BJ (cell line): ENCODE measurements around the gene SLCO2B1. TPM values are rescaled to one million over a fixed set of nuclear protein-coding genes. Genes with fewer than 3 reads are reported as not detected.
"Not testable (repeated sequence)": the region's sequence is repeated elsewhere in the genome, so short reads cannot be mapped to it uniquely, and the experiment has no call there.

Source experiments
- CTCF ChIA-PET: fragments of 350-600 bp; formaldehyde crosslinking; extraction: SDS; loops from one replicate; lab custom pipeline; 2021; ENCODE audit warnings: antibody characterized with exemption, inconsistent platforms; lab: Yijun Ruan, JAX
- POLR2A ChIA-PET: fragments of 300-600 bp; sonication (Branson Sonifier 250); formaldehyde crosslinking; extraction: SDS; loops from one replicate; lab custom pipeline; 2021; ENCODE audit warnings: antibody characterized with exemption; lab: Charles Lee
- DNase-seq: peaks from one replicate; pipeline ENCODE4 v3.0.0-alpha.2; 2011; ENCODE audit warnings: low read depth
- H3K27me3 ChIP-seq: 2 replicates; pipeline ENCODE4 v1.6.0; 2011; ENCODE audit warnings: low read length; ENCODE audit not compliant: control insufficient read depth, insufficient read depth
- H3K36me3 ChIP-seq: 2 replicates; pipeline ENCODE4 v1.5.1; 2011; ENCODE audit warnings: low read length; ENCODE audit not compliant: control insufficient read depth, insufficient read depth
- H3K4me3 ChIP-seq: 2 replicates; pipeline ENCODE4 v1.5.1; 2011; ENCODE audit warnings: low read depth, mild to moderate bottlenecking, control low read depth, low read length
- CTCF ChIP-seq: IDR thresholded peaks from 2 replicates; pipeline ENCODE4 v1.5.1; 2011; ENCODE audit warnings: low read depth, mild to moderate bottlenecking, control low read depth, inconsistent platforms, low read length, moderate library complexity; ENCODE audit not compliant: insufficient read depth
- polyA minus RNA-seq: library from RNA; depleted of rRNA, polyadenylated mRNA; stranded (reverse); fragments of >200 nt; gene quantifications from 2 replicates; pipeline ENCODE4 v1.2.3, GENCODE V29; 2011; rRNA and poly(A)+ RNA removed
- polyA plus RNA-seq: library from polyadenylated mRNA; depleted of rRNA; stranded (reverse); fragments of >200 nt; gene quantifications from 2 replicates; pipeline ENCODE4 v1.2.3, GENCODE V29; 2011; rRNA removed

The SLCO2B1 gene, protein sequence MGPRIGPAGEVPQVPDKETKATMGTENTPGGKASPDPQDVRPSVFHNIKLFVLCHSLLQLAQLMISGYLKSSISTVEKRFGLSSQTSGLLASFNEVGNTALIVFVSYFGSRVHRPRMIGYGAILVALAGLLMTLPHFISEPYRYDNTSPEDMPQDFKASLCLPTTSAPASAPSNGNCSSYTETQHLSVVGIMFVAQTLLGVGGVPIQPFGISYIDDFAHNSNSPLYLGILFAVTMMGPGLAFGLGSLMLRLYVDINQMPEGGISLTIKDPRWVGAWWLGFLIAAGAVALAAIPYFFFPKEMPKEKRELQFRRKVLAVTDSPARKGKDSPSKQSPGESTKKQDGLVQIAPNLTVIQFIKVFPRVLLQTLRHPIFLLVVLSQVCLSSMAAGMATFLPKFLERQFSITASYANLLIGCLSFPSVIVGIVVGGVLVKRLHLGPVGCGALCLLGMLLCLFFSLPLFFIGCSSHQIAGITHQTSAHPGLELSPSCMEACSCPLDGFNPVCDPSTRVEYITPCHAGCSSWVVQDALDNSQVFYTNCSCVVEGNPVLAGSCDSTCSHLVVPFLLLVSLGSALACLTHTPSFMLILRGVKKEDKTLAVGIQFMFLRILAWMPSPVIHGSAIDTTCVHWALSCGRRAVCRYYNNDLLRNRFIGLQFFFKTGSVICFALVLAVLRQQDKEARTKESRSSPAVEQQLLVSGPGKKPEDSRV
- polyA plus RNA-seq = not detected in 2 replicates
- polyA minus RNA-seq = not detected in 2 replicates

DNA sequence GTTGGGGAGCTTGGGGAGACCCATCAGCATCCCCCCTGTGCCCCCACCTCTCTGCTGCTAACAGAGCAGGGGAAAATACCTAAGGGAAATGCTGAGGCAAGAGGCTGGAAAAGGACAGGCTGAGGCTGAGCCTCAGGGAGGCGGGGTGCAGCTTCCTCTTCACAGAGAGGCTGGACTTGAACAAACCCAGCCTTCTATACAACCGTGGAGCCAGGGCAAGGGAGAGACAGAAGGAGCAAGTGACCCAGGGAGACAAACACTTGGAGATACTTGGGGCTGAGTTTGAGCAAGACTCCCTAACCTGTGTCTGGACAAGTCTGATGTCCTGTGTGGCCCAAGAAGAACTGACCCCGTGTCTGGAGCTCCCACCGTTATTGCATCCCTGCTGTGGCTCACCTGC lies at the start of gene SLCO2B1:
Gene SLCO2B1, plus strand, starts transcription at position 229 of the 400 bp plus-strand sequence. CDS start 275 bp downstream, outside the sequence.
- Histone ChIP-seq H3K4me3 (no peak within 1 kb of the TSS), H3K36me3 (no peaks in the 10 kb centered on the region), H3K27me3 (peaks cover 16% of the 10 kb centered on the region)
- POLR2A ChIA-PET = no interaction called here
- DNase-seq = no peak
- CTCF ChIA-PET = interaction anchor here (0.6 to 7.5 kb wide), 4 partner anchors 8 to 180 kb away, joined by 3 to 61 read pairs (median 4); no protein-coding TSS in a partner anchor
- no peak for TF ChIP-seq CTCF

- Histone ChIP-seq H3K27me3 (peaks cover 3% of the 10 kb centered on the region; the same call in 1 of the 2 replicates), H3K36me3 (no peaks in the 10 kb centered on the region), H3K4me3 (no peak overlapping the region)
- TF ChIP-seq CTCF = no peak
- DNase-seq = no peak
- POLR2A ChIA-PET = no interaction called here
- CTCF ChIA-PET = interaction anchor here (1.0 to 1.9 kb wide), 3 partner anchors 32 to 104 kb away, joined by 3 to 5 read pairs (median 3); no protein-coding TSS in a partner anchor
Measured at GRCh38 chr11:75101424-75102128, 49.3 kb upstream of the SLCO2B1 start.

GRCh38 chr11:75103380-75104026 lies 47.4 kb upstream of the SLCO2B1 start:
- no peaks in the 10 kb centered on the region for H3K36me3 ChIP-seq
- no peaks in the 10 kb centered on the region; the same call in 1 of the 2 replicates for H3K27me3 ChIP-seq
- DNase-seq = peak; percentile 29
- TF ChIP-seq CTCF = no peak
- ChIA-PET CTCF (no interaction called here), POLR2A (no interaction called here)
- H3K4me3 ChIP-seq = no peak overlapping the region

DNA sequence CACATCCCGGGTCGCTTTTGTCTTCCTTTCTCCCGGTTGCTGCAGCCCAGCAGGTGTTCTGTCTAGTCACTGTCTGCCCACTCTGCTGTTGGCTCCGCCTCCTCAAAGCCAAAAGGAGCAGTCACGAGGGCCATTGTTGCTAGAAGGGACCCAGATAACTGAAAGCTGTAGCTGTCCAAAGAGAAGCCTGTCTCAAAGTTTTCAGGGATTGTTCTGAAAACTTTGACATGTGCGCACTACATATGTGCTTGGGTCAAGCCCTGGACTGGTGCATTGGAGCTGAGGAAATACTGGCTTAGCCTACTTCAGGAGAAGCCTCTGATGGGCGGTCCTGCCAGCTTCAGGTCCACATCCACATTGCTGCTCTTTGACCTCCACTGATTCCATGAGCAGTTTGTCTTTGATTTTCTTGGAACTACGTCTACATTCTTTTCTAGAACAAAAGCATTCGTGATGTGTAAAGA lies 45.4 kb upstream of the SLCO2B1 start:
- TF ChIP-seq CTCF = no peak
- DNase-seq = no peak
- ChIA-PET POLR2A (no interaction called here), CTCF (no interaction called here)
- no peaks in the 10 kb centered on the region for H3K36me3 ChIP-seq
- H3K27me3 ChIP-seq = no peaks in the 10 kb centered on the region; the same call in 1 of the 2 replicates
- no peak overlapping the region for H3K4me3 ChIP-seq

DNA sequence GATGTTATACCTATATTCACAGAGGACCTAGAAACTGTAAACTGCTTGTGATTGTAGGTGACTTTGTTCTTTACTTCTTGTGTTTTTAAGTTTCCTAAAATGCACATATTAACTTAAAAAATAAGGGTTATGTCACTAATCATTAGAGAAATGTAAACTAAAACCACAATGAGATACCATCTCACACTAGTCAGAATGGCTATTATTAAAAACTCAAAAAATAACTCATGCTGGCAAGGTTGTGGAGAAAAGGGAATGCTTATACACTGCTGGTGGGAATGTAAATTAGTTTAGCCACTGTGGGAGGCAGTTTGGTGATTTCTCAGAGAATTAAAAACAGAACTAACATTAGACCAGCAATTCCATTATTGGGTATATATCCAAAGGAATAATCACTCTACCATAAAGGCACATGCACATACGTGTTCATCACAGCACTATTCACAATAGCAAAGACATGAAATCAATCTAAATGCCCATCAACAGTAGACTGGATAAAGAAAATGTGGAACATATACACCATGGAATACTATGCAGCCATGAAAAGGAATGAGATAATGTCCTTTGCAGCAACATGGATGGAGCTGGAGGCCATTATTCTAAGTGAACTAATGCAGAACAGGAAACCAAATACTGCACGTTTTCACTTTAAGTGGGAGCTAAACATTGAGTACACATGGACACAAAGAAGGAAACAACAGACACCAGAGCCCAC lies 44.8 kb upstream of the SLCO2B1 start:
- H3K36me3 ChIP-seq, H3K27me3 ChIP-seq, POLR2A ChIA-PET, H3K4me3 ChIP-seq, CTCF ChIA-PET, DNase-seq: not testable (repeated sequence)
